Measurements from ENCODE around the gene NPFFR1.

Gene NPFFR1

DNA sequence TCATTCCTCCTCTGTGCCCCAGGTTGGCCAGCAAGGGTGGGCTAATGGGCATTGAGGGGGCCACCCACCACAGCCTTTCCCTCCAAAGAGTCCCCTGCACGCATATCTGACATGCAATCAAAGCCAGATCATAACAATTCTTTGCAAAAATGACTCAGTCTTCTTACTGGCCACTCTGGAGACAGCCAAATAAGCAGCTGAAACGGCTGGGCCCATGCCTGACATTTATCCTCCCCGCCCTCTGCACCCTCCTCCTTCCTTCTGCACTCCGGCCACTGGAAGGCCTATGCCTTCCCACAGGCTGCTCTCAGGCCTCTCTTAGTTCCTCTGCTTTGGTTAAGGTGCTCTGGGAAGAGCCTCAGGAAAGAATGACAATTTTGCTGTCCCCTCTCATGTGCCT lies 29.2 kb upstream of the NPFFR1 start:
- no peak for DNase-seq

DNA sequence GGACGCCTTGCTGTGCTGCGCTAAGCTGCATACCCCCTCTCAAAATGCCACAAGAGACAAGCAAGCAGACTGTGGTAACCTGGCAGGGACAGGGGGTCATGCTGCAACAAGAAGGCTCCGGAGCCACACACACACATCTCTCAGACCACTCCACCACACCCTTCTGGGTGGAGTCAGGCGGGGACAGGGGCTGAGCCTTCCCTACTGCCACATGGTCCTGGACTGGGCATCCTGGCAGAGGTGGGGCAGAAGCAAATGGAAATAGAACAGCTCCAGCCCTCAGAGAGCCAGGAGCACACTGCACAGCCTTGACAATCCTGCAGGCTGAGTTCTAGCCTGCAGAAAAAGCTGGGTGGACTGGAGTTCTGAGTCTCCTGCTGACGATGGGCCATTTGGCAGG lies 28.4 kb upstream of the NPFFR1 start:
- no peak for DNase-seq

- no peak for DNase-seq
These were observed 27.9 kb upstream of the NPFFR1 start for GRCh38 chr10:70311698-70312097.

GRCh38 chr10:70309661-70310060 lies 25.9 kb upstream of the NPFFR1 start:
- DNase-seq = no peak

DNA sequence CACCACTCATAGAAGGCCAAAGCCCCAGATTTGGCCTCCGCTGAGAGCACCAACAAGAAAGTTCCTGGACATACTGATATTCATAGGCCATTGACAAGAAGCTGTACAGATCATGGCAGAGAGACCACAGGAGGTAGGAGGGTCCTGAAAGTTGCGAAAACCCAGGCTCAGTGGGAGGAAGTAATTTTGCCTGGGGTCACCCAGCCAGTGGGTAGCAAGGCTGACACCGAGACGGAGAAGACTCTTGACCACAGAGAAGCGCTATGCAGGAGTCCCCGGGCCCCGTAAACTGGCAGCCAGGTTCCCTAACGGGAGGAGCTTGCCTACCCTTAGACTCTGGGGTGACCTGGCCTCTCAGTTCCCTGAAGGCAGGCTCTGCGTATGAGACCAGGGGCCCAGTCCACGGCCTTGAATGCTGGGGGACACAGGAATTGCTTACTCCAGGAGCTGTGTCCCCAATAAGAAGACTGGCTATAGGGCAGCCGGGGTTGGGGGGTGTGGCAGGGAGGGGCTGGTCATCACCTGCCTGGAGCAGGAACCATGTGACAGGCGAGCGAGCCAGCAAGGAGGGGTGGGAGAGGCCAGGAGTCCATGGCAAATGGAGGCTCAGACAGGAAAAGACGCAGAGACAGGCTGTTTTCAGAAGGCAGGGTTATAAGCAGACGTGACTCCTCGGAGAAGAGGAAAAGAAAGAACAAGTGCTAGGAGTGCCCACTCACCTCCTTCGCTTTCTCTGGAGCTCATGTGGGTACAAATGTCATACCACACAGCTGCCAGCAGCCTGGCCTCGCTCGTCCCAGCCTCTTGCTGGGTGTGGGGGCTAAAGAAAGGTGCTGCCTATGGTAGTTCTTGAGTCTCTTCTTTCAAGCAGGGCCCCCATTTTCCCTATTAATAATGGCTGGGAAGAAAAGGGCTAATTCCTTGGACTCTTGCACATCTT lies 24.6 kb upstream of the NPFFR1 start:
- DNase-seq = no peak

- DNase-seq = no peak
These were observed 23.2 kb upstream of the NPFFR1 start for GRCh38 chr10:70306886-70307520.

DNA sequence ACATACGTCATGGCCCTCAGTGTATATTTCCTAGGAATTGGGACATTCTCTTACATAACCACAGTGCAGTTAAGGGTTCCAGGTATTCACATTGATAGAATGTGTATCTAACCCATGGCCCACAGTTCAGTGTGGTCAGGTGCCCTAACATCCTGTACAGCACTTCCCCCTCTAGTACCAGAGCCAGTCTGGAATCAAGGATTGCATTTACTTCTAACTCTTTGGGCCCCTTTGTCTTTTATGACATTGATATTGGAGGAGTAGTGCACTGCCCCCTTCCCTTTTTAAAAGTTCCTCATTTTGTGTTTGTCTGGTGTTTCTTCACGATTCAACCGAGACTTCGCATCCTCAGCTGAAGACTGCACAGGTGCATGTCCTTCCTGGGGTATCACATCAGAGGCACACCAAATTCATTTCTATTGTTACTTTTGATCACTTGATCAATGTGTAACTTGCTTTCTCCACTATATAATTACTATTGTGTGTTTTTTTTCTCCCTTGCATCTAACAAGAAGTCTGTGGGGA lies 22.4 kb upstream of the NPFFR1 start:
- no peak for DNase-seq

- no peak for DNase-seq
These were observed 19.9 kb upstream of the NPFFR1 start for GRCh38 chr10:70303730-70304129.

- DNase-seq = no peak
These were observed 18.5 kb upstream of the NPFFR1 start for GRCh38 chr10:70302292-70302691.

DNA sequence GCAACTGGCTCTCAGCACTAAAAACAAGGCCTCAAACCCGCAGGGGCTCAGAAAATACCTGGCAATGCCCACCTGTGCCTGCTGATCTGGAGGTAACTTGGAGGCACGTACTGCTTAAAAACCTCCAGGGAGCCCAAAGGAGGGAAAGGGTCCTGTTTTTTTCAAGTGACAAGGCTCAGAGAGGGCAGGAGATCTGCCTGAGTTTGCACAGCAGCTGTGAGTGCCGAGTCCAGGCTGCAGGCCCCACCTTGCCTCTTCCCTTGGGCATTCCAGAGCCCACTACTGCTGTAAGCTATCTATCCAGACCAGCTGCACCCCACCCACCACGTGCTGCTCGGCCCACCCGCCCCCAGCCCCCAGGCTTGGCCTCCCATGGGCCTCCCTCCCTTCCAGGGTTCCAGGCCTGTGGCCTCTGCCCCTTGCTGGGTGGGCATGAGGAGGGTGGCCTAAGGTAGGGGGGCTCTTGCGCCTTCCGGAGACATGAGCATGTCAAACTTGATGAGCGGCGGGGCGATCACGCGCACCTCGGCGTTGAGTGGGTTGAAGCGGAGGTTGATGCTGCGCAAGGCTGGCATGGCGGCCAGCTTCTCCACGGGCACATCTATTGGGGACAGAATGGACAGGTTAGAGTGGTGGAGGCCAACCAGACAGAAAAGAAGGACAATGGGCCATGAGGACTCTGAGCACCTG lies 17.2 kb upstream of the NPFFR1 start:
- DNase-seq = no peak

DNA sequence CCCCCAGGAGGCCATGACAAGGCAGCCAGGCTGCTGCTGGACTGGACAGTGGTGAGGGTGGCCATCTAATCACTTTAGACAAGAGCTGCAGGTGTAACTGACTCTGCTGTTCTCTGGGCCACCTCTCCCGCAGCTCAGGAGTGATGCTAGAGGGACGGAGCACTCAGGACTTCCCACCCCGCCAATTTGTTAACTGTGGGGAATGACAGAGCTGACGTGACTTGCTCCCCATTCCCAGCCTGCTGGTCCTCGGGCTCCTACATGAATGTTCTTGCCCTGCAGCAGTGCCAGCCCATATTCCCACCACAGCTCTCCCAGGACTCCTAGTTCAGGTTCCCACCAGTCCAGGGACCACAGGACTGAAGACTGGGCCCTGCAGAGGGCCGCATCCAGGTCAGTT lies 16.7 kb upstream of the NPFFR1 start:
- DNase-seq = no peak

GRCh38 chr10:70299876-70300275 lies 16.1 kb upstream of the NPFFR1 start:
- no peak for DNase-seq

DNA sequence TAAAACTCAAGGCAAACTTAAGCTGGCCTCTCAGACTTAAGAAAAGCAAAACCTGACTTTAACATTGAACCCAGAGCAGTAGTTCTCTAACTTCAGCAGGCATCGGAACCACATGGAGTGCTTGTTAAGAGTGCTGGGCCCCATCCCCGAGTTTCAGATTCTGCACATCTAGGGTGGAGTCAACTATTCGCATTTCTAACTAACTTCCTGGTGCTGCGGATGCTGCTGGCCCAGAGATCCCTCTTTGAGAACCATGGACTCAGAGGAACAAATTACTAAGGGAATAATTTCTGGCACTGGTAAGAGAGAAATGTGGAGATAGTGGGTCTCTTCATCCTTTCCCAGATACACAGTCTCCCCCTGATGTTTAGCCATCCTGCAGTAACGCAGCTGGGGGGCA lies 14.6 kb upstream of the NPFFR1 start:
- no peak for DNase-seq

GRCh38 chr10:70297224-70297623 lies 13.4 kb upstream of the NPFFR1 start:
- no peak for DNase-seq

- no peak for DNase-seq
These were observed 12.6 kb upstream of the NPFFR1 start for GRCh38 chr10:70296406-70296899.

GRCh38 chr10:70295926-70296325 lies 12.1 kb upstream of the NPFFR1 start:
- DNase-seq = no peak

- DNase-seq = no peak
These were observed 11.5 kb upstream of the NPFFR1 start for GRCh38 chr10:70295321-70295720.

GRCh38 chr10:70293169-70293843 lies 9.5 kb upstream of the NPFFR1 start:
- no peak for DNase-seq

DNA sequence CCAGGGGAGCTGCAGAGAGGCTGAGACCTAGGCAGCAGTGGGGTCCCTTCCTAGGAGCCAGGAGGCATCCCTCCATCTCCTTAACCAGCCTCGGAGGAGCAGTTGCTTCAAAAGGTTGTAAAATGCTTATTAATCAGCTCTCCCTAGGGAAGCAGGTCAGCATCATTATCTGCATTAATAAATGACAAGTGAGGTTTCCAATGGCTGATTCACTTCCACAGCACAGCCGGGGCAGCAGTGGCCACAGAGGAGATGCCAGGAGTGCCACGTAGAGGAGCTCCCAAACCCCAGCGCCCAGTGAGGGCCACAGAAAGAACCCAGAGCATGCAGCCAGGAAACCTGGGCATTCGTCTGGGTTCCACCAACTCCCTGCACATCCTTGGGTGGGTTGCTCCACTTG lies 8.2 kb upstream of the NPFFR1 start:
- no peak for DNase-seq

DNA sequence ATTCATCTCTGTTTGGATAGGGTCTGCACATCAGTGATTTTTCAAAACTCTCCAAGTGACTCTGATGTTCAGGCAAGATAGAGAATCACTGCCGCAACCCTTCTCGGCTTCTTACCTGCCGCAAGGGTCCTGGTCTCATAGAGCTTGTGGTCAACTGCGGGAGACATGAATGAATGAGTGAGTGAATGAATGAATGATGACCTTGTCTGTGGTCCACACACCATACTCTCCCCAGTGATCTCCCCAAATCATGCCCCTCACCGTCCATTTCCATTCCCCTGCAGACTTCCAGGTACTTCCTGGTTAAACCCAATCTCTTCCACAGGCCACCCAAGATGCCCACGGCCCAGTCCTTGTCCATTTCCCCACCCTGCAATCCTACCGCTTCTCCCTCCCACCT lies 5.9 kb upstream of the NPFFR1 start:
- no peak for DNase-seq

GRCh38 chr10:70286616-70287015 lies 2.8 kb upstream of the NPFFR1 start:
- no peak for DNase-seq

GRCh38 chr10:70285476-70285831 lies 1.6 kb upstream of the NPFFR1 start:
- no peak for DNase-seq

All from activated naive CD4-positive, alpha-beta T cell treated with Interleukin-2 at 50 U/mL for 16 hours (primary cell).